WERI-Rb-1 (cell line): ENCODE results near the gene ZNF688.
"Not testable (repeated sequence)": the region's sequence is repeated elsewhere in the genome, so short reads cannot be mapped to it uniquely, and the experiment has no call there.

Experiments
- DNase-seq: peaks from one replicate; pipeline ENCODE4 v3.0.0-alpha.2; 2020
- H3K27ac ChIP-seq: fragments of 250-450 bp; sonication (Bioruptor Pico); 2 replicates; pipeline ENCODE4 v1.5.1; 2020; ENCODE audit warnings: mild to moderate bottlenecking, moderate library complexity
- H3K27me3 ChIP-seq: fragments of 250-450 bp; sonication (Bioruptor Pico); 2 replicates; pipeline ENCODE4 v1.5.1; 2021; ENCODE audit warnings: mild to moderate bottlenecking, low read depth, moderate library complexity; ENCODE audit not compliant: insufficient read depth, severe bottlenecking
- H3K36me3 ChIP-seq: fragments of 250-450 bp; sonication (Bioruptor Pico); 2 replicates; pipeline ENCODE4 v1.5.1; 2020; ENCODE audit warnings: mild to moderate bottlenecking, moderate library complexity
- H3K4me3 ChIP-seq: 2 replicates; pipeline ENCODE4 v1.5.1; 2011; ENCODE audit warnings: low read depth, mild to moderate bottlenecking, control low read depth, low read length
- H3K9me3 ChIP-seq: fragments of 250-450 bp; sonication (Bioruptor Pico); 2 replicates; pipeline ENCODE4 v1.5.1; 2021; ENCODE audit warnings: mild to moderate bottlenecking, moderate library complexity; ENCODE audit not compliant: severe bottlenecking
- TF ChIP-seq, protein P1 (sequence below): IDR thresholded peaks from 2 replicates; pipeline ENCODE4 v1.5.1; 2011; ENCODE audit warnings: low read depth, mild to moderate bottlenecking, control low read depth, inconsistent platforms, low read length

Gene ZNF688

DNA sequence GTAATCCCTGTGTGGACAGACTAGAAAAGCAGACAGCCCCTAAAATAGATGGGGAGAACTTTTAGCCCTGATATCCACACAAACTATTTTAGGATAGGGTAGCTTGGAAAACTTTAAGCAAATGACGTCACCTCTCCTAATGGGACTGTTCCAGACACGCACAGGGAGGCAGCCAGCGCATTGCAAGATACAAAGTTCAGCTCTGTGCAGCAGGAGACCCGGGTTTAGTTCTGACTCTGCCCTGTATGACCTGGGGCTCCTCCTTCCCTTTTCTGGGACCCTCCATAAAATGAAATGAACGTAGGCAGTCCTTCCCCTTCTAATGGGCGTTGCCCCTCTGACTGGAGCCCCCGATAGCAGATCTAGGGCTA lies 32.4 kb upstream of the ZNF688 start:
- H3K36me3 ChIP-seq = peaks cover 60% of the 10 kb centered on the region
- DNase-seq = no peak
- no peaks in the 10 kb centered on the region for H3K27me3 ChIP-seq
- TF ChIP-seq, protein P1, sequence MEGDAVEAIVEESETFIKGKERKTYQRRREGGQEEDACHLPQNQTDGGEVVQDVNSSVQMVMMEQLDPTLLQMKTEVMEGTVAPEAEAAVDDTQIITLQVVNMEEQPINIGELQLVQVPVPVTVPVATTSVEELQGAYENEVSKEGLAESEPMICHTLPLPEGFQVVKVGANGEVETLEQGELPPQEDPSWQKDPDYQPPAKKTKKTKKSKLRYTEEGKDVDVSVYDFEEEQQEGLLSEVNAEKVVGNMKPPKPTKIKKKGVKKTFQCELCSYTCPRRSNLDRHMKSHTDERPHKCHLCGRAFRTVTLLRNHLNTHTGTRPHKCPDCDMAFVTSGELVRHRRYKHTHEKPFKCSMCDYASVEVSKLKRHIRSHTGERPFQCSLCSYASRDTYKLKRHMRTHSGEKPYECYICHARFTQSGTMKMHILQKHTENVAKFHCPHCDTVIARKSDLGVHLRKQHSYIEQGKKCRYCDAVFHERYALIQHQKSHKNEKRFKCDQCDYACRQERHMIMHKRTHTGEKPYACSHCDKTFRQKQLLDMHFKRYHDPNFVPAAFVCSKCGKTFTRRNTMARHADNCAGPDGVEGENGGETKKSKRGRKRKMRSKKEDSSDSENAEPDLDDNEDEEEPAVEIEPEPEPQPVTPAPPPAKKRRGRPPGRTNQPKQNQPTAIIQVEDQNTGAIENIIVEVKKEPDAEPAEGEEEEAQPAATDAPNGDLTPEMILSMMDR = no peak
- no peak overlapping the region for H3K4me3 ChIP-seq
- peaks cover 6% of the 10 kb centered on the region for H3K9me3 ChIP-seq
- no peak overlapping the region for H3K27ac ChIP-seq

DNA sequence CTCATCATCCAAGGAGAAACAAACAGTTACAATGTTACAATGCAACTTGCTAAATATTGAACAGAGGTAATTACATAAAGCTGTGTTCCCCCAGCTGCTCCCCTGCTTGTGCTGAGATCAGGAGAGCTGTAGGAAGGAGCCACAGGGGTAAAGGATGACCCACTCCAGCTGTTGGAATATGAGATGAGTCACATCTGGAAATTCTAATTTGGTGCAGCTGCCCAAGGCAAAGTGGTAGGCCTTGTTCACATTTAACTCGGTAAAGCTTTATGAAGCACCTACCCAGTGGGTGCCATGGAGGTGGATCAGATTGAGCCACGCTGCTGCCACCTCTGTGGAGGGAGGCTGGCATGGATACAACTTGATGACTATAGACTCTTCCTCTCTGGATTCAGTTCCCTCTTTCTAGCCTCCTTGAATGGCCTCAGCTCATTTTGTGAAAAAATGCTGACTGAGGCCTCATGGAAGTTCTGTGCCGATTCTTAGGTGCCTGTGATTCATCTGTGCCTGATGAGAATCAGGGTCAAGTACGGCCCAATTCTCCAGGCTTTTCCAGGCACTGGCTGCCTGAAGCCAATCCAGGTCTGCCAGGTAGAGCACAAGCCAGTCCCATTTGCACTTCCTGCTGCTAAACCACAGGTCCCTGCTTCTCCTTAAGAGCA lies 31.2 kb upstream of the ZNF688 start:
- peaks cover 6% of the 10 kb centered on the region for H3K9me3 ChIP-seq
- H3K36me3 ChIP-seq = peaks cover 50% of the 10 kb centered on the region
- DNase-seq = no peak
- H3K27me3 ChIP-seq = no peaks in the 10 kb centered on the region
- TF ChIP-seq, protein P1 = no peak
- no peak overlapping the region for H3K4me3 ChIP-seq
- no peak overlapping the region for H3K27ac ChIP-seq

DNA sequence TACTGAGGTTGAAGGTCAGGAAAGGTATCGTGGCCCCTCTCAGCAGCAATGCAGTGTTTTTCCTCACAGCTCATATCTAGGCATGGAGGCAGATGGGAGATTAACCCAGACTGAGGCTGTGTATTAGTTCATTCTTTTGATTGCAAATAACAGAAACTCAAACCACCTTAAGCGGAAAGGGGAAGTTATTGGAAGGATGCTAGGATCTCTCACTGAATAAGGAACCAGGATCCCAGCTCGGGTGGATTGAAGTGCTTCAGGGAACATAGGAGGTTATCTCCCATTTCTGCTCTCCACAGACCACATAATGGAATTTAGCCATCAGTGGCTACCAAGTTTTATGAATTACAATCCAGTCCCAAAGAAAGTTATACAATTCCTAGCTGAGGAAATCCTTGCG lies 30.5 kb upstream of the ZNF688 start:
- H3K27ac ChIP-seq = no peak overlapping the region
- H3K9me3 ChIP-seq = peaks cover 6% of the 10 kb centered on the region
- no peaks in the 10 kb centered on the region for H3K27me3 ChIP-seq
- TF ChIP-seq, protein P1 = no peak
- no peak overlapping the region for H3K4me3 ChIP-seq
- no peak for DNase-seq
- peaks cover 42% of the 10 kb centered on the region for H3K36me3 ChIP-seq

DNA sequence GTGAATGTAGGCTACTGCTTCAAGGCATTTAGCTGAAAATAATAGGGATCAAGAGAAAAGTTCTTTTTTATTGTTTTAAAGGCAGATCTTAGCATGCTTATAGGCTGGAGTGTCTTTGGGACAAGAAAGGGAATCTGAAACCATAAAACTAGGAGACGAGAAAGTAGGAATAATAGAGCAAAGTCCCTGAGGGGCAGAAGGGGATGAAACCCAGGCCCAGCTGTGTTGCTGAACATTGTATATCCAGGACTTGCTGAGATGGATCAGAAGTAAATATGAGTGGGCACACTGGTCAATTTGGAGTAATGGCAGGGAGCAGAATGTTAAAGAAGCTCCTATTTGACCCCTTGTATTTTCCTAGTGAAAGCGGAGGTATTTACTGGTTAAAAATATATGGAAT lies 29.4 kb upstream of the ZNF688 start:
- peaks cover 32% of the 10 kb centered on the region for H3K36me3 ChIP-seq
- TF ChIP-seq, protein P1 = no peak

DNA sequence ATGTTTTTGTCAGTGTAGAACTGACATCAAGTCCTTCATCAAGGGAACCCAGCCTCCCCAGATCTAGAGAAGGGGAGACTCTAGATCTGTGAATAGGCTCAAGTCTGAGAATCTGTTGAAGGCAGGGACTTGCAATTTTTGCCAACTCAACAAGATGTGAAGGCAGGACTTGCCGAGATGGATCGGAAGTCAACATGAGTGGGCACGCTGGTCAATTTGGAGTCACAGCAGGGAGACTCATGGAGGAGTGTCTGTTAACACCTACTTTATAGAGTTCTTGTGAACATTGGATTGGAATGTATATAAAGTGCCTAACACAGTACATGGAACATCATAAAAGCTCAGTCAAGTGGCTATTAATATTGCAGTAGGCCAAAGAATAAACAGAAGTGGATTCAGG lies 28.7 kb upstream of the ZNF688 start:
- peaks cover 27% of the 10 kb centered on the region for H3K36me3 ChIP-seq
- no peak overlapping the region for H3K4me3 ChIP-seq
- H3K9me3 ChIP-seq = peaks cover 6% of the 10 kb centered on the region
- H3K27me3 ChIP-seq = no peaks in the 10 kb centered on the region
- no peak for DNase-seq
- H3K27ac ChIP-seq = no peak overlapping the region
- TF ChIP-seq, protein P1 = no peak

More for the DNA sequence above, 29.4 kb upstream of the ZNF688 start:
- Histone ChIP-seq H3K4me3 (no peak overlapping the region), H3K27ac (no peak overlapping the region), H3K27me3 (no peaks in the 10 kb centered on the region), H3K9me3 (peaks cover 6% of the 10 kb centered on the region)
- DNase-seq = no peak

DNA sequence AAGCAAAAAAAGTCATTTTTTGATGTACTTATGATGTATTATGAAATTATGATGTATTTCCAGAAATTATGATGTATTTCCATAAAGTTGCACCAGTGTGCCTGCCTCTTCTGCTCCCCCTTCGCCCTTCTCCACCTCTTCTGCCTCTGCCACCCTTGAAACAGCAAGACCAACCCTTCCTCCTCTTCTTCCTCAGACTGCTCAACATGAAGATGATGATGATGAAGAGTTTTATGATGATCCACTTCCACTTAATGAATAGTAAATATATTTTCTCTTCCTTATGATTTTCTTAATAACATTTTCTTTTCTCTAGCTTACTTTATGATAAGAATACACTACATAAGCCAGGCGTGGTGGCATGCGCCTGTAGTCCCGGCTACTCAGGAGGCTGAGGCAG lies 21.4 kb upstream of the ZNF688 start:
- TF ChIP-seq, protein P1 = no peak
- no peaks in the 10 kb centered on the region for H3K9me3 ChIP-seq
- DNase-seq = no peak
- no peak overlapping the region for H3K4me3 ChIP-seq
- H3K36me3 ChIP-seq = peaks cover 1% of the 10 kb centered on the region
- no peaks in the 10 kb centered on the region for H3K27me3 ChIP-seq
- no peak overlapping the region for H3K27ac ChIP-seq

DNA sequence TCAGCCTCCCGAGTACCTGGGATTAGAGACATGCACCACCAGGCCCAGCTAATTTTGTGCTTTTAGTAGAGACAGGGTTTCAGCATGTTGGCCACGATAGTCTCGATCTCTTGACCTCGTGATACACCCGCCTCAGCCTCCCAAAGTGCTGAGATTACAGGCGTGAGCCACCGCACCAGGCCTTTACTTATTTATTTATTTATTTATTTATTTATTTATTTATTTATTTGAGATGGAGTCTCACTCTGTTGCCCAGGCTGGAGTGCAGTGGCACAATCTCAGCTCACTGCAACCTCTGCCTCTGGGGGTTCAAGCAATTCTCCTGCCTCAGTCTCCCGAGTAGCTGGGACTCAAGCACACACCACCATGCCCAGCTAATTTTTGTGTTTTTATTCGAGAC lies 19.4 kb upstream of the ZNF688 start:
- DNase-seq, H3K4me3 ChIP-seq, H3K27ac ChIP-seq, H3K27me3 ChIP-seq, H3K9me3 ChIP-seq: not testable (repeated sequence)
- H3K36me3 ChIP-seq = peaks cover 10% of the 10 kb centered on the region

DNA sequence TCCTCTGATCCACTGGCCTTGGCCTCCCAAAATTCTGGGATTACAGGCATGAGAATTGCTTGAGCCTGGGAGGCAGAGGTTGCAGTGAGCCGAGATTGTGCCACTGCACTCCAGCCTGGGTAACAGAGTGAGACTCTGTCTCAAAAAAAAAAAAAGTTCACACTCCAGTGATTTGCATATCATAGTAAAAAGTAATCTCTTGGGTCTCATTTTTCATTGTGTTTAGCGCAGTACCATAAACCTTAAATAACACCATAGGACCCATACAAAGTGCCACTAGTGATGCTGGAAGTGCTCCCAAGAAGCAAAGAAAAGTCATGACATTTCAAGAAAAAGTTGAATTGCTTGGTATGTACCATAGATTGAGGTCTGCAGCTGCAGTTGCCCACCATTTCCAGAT lies 18.1 kb upstream of the ZNF688 start:
- not testable (repeated sequence) for DNase-seq, H3K27me3 ChIP-seq, H3K4me3 ChIP-seq, H3K27ac ChIP-seq, H3K9me3 ChIP-seq
- H3K36me3 ChIP-seq = peaks cover 13% of the 10 kb centered on the region
